Natural killer cell treated with Interleukin-12 subunit alpha and Interleukin-12 subunit beta and Interleukin-15 and Interleukin-18, amount 100 ng/mL, for 72 hours (primary cell): ENCODE data around the gene CYP2W1. TPM values are rescaled to one million over a fixed set of nuclear protein-coding genes. Genes with fewer than 3 reads are reported as not detected.

Source experiments
- ATAC-seq, 2 donors: fragments of 150-1000 bp; cut with Tn5 transposase in 1 of 2; sonication (Bioruptor Pico), chemical (Tn5 transposase) in 1 of 2; 2 replicates each; pipeline ENCODE4 v1.10.0; 2021
- DNase-seq: peaks from one replicate; pipeline ENCODE4 v3.0.0; 2022; ENCODE audit warnings: low spot score
- H3K27ac Mint-ChIP-seq, 2 donors: 1 replicate in 1 of 2; 2 replicates in 1 of 2; pipeline ENCODE4 v1.8.0; 2022; ENCODE audit warnings: mixed read lengths in 2 of 2, mild to moderate bottlenecking in 1 of 2, moderate library complexity in 1 of 2
- H3K27me3 Mint-ChIP-seq, 2 donors: 1 replicate in 1 of 2; 2 replicates in 1 of 2; pipeline ENCODE4 v1.8.0; 2022; ENCODE audit warnings: mixed read lengths in 2 of 2
- H3K36me3 Mint-ChIP-seq: one replicate; pipeline ENCODE4 v1.8.0; 2022; ENCODE audit warnings: mixed read lengths
- H3K4me1 Mint-ChIP-seq, 2 donors: 1 replicate in 1 of 2; 2 replicates in 1 of 2; pipeline ENCODE4 v1.8.0; 2022; ENCODE audit warnings: low read depth in 2 of 2, mixed read lengths in 2 of 2, mild to moderate bottlenecking in 1 of 2
- H3K4me3 Mint-ChIP-seq: one replicate; pipeline ENCODE4 v1.8.0; 2022; ENCODE audit warnings: mixed read lengths
- H3K9me3 Mint-ChIP-seq: 2 replicates; pipeline ENCODE4 v1.8.0; 2022; ENCODE audit warnings: mixed read lengths
- total RNA-seq, 2 donors: library from RNA; stranded (reverse); gene quantifications; one replicate each; pipeline ENCODE4 v1.2.3, GENCODE V29; 2022

Gene CYP2W1
- total RNA-seq, 2 donors from 2014 or later: not detected

- Mint-ChIP-seq H3K4me1 (peaks cover 0 to 13% of the 10 kb centered on the region in 2 donors), H3K27me3 (no peaks in the 10 kb centered on the region), H3K27ac (no peak overlapping the region), H3K9me3 (peaks cover 3% of the 10 kb centered on the region), H3K4me3 (no peak overlapping the region), H3K36me3 (peaks cover 4% of the 10 kb centered on the region)
- DNase-seq (no peak), ATAC-seq (no peak)
Observed at GRCh38 chr7:1021931-1022330, 39.0 kb downstream of the CYP2W1 start.

- ATAC-seq (no peak), DNase-seq (no peak)
- Mint-ChIP-seq H3K27ac (no peak overlapping the region), H3K4me3 (no peak overlapping the region), H3K9me3 (peaks cover 3% of the 10 kb centered on the region), H3K27me3 (no peaks in the 10 kb centered on the region), H3K4me1 (peaks cover 0 to 14% of the 10 kb centered on the region in 2 donors), H3K36me3 (peaks cover 4% of the 10 kb centered on the region)
Observed at GRCh38 chr7:1022356-1022755, 39.4 kb downstream of the CYP2W1 start.

- peaks cover 0 to 16% of the 10 kb centered on the region in 2 donors for H3K4me1 Mint-ChIP-seq
- H3K27ac Mint-ChIP-seq: no peak overlapping the region
- peaks cover 4% of the 10 kb centered on the region for H3K36me3 Mint-ChIP-seq
- H3K27me3 Mint-ChIP-seq: no peaks in the 10 kb centered on the region
- ATAC-seq (no peak), DNase-seq (no peak)
- peaks cover 3% of the 10 kb centered on the region for H3K9me3 Mint-ChIP-seq
- H3K4me3 Mint-ChIP-seq: no peak overlapping the region
Observed at GRCh38 chr7:1022801-1023465, 40.0 kb downstream of the CYP2W1 start.

- ATAC-seq (no peak), DNase-seq (no peak)
- peaks cover 3% of the 10 kb centered on the region for H3K9me3 Mint-ChIP-seq
- no peaks in the 10 kb centered on the region for H3K27me3 Mint-ChIP-seq
- no peak overlapping the region for H3K27ac Mint-ChIP-seq
- H3K36me3 Mint-ChIP-seq: peaks cover 4% of the 10 kb centered on the region
- peaks cover 6 to 16% of the 10 kb centered on the region in 2 donors for H3K4me1 Mint-ChIP-seq
- H3K4me3 Mint-ChIP-seq: no peak overlapping the region
Observed at GRCh38 chr7:1024331-1024841, 41.4 kb downstream of the CYP2W1 start.

- H3K27ac Mint-ChIP-seq: no peak overlapping the region
Observed at GRCh38 chr7:1024876-1025742, 42.1 kb downstream of the CYP2W1 start.

GRCh38 chr7:1025743-1026581 lies 43.0 kb downstream of the CYP2W1 start:
- peaks cover 6 to 21% of the 10 kb centered on the region in 2 donors for H3K4me1 Mint-ChIP-seq
- H3K27me3 Mint-ChIP-seq: no peaks in the 10 kb centered on the region
- H3K27ac Mint-ChIP-seq: no peak overlapping the region
- ATAC-seq: no peak
- H3K4me3 Mint-ChIP-seq: peak overlapping the region; percentile 55
- peaks cover 3% of the 10 kb centered on the region for H3K9me3 Mint-ChIP-seq
- peaks cover 4% of the 10 kb centered on the region for H3K36me3 Mint-ChIP-seq
- no peak for DNase-seq

More at GRCh38 chr7:1024876-1025742, 42.1 kb downstream of the CYP2W1 start:
- no peak for DNase-seq
- Mint-ChIP-seq H3K27me3 (no peaks in the 10 kb centered on the region), H3K9me3 (peaks cover 3% of the 10 kb centered on the region), H3K36me3 (peaks cover 4% of the 10 kb centered on the region), H3K4me1 (peaks cover 6 to 20% of the 10 kb centered on the region in 2 donors), H3K4me3 (no peak overlapping the region)
- no peak for ATAC-seq

GRCh38 chr7:1026721-1027161 lies 43.8 kb downstream of the CYP2W1 start:
- Mint-ChIP-seq H3K9me3 (peaks cover 3% of the 10 kb centered on the region), H3K4me1 (peaks cover 6 to 24% of the 10 kb centered on the region in 2 donors), H3K27ac (no peak overlapping the region), H3K36me3 (peaks cover 4% of the 10 kb centered on the region), H3K27me3 (no peaks in the 10 kb centered on the region), H3K4me3 (peak overlapping the region; percentile 55)
- DNase-seq: no peak
- ATAC-seq: no peak

- peaks cover under 1% of the 10 kb centered on the region for H3K36me3 Mint-ChIP-seq
- H3K4me3 Mint-ChIP-seq: peak overlapping the region; percentile 55
- ATAC-seq: peak; percentile 1 to 2
- H3K9me3 Mint-ChIP-seq: no peaks in the 10 kb centered on the region
- no peak for DNase-seq
- H3K27me3 Mint-ChIP-seq: no peaks in the 10 kb centered on the region
- H3K27ac Mint-ChIP-seq: no peak overlapping the region
- peaks cover 6 to 24% of the 10 kb centered on the region in 2 donors for H3K4me1 Mint-ChIP-seq
Observed at GRCh38 chr7:1027242-1028043, 44.5 kb downstream of the CYP2W1 start.

- Mint-ChIP-seq H3K4me3 (peak overlapping the region; percentile 79), H3K9me3 (no peaks in the 10 kb centered on the region), H3K4me1 (peaks cover 6 to 29% of the 10 kb centered on the region in 2 donors), H3K27ac (peak overlapping the region; percentile 39 to 54), H3K27me3 (no peaks in the 10 kb centered on the region), H3K36me3 (no peaks in the 10 kb centered on the region)
- ATAC-seq: peak; percentile 91 to 94
- peak; percentile 92 for DNase-seq
Observed at GRCh38 chr7:1028044-1028770, 45.2 kb downstream of the CYP2W1 start.

GRCh38 chr7:1028775-1029636 lies 46.0 kb downstream of the CYP2W1 start:
- Mint-ChIP-seq H3K27ac (peak overlapping the region; percentile 39 to 54), H3K4me3 (peak overlapping the region; percentile 79), H3K4me1 (peaks cover 10 to 29% of the 10 kb centered on the region in 2 donors), H3K9me3 (no peaks in the 10 kb centered on the region), H3K27me3 (no peaks in the 10 kb centered on the region), H3K36me3 (no peaks in the 10 kb centered on the region)
- DNase-seq: peak; percentile 76
- peak; percentile 79 to 80 for ATAC-seq

- DNase-seq (no peak), ATAC-seq (no peak)
- Mint-ChIP-seq H3K9me3 (peaks cover 2% of the 10 kb centered on the region), H3K27me3 (no peaks in the 10 kb centered on the region), H3K36me3 (no peaks in the 10 kb centered on the region), H3K27ac (no peak overlapping the region), H3K4me1 (peaks cover 10 to 31% of the 10 kb centered on the region in 2 donors), H3K4me3 (peak overlapping the region; percentile 39)
Observed at GRCh38 chr7:1029637-1030443, 46.9 kb downstream of the CYP2W1 start.
